NCI-H1417 (cell line): ENCODE results near the gene IRX2.

Experiments
- DNase-seq, 3 experiments: peaks; one replicate each; lab custom pipeline; 2025; lab: John Stamatoyannopoulos, UW

The IRX2 gene

DNA sequence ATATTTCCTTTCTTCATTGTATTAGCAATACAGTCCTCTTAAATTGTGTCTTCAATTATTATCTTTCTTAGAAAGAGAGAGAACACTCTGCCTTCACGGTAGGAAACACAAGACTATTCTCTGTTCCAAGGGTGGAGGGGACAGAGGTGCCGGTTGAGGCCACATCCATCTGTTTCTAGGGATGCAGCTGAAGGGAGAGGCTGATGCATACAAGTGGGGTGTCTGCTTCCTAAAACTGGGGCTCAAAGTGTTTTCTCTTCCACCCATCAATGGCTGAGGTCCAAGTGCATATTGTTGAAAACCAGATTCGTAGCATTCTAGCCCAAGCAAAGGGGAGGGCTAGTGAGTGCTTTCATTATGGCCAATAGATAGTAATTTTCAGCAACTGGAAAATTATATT lies 9.5 kb downstream of the IRX2 start:
- DNase-seq = no peak

- no peak for DNase-seq
These were observed 10.5 kb downstream of the IRX2 start for GRCh38 chr5:2740876-2741555.

DNA sequence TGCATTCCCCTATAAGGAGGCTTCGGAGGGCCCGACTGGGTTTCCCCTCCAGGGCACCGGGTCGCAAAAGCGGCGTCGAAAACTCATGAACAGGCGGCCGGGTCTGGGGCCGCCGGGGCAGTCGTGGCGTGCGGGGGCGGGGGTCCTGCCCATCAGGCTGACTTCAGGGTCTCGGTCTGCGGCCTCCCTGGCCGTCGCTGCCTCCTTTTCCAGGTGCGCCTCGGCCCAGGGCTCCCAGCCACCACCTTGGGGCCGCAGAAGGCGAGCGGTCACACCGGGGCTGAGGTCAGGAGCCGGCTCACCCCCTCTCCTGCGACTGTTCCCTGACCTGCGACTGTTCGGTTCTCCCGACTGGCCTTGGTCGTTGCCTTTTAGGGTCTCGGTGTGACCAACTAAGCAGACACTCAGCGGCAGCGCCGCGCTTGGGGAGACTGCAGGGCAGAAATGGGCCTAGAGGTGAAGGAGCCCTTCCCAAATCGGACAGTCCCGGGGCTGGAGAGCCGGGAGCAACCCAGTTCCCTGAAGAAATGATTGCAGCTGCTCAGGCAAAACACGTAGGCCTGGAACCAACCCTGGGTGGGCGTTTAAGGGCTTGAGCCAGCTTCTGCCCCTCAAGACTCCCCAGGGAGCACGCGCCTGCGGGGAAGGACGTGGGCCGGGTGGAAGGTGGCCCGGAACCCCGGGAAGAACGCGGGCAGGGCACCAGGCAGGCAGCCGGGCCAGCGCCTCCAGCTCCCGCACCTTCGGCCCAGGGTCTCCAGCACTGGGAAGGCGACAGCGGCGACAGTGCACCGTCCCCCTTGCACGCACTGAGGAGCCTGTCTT lies 11.2 kb downstream of the IRX2 start:
- no peak for DNase-seq

DNA sequence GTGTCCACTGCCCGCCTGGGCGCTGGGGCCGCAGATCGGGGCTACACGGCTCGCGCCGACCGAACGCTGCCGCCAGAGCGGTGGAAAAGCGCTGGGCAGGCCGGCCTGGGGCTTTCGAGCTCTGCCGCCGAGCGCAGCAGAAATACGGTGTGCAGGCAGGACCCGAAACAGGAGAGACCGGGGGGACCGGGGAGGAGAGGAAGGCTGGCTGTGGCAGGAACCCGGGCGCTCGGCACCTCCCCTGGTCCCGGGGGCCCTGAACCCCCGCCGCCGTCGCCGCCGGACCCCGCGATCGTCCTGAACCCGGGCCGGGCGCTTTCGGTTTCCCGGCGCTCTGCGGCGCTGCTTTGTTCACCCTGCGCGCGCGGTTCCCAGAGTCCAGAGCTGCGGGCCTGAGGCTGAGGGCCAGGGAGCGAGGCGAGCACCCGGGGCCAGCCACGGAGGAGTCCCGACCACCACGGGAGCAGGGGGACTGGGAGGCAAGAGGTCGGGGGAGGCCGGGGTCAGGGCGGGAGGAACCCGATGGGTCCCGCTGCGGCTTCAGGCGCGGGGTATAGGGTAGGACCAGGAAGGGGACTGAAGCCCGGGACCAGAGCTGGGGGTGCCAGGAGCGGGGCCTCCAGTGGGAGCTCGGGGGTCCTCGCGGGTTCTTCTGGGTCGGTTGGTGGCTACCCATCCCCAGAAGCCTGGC lies 12.0 kb downstream of the IRX2 start:
- DNase-seq = peak in 1 of 3 experiments; percentile 34

DNA sequence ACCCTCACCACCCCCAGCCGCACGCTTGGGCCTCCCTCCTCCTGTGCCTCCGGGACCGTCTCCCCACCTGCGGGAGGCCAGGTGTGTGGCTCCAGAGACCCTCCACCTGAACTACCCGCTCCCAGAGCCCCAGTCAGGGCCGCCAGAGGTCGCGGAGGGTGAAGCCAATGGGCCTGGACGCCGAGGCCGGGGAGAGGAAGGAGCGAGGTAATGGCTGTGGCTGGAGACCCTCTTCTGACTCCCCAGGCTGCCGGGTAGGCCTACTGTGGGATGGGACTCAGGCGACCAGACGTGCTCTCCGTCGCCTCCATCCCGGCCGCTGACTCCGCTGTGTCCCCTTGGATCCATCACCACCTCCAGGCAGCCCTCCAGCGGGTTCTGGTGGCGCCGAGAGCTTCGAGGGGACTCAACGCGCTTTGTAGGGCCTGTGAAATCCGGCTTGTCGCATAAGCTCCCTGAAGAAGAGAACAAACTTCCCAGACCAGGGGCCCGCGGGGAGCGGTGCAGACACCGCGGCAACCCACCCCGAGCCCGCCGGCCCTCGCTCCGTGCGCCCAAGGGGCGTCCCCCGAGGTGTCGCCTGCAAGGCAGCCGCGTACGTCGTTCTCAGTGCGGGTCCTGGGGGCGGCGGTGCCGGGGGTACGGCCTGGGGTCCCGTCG lies 12.6 kb downstream of the IRX2 start:
- DNase-seq = no peak

DNA sequence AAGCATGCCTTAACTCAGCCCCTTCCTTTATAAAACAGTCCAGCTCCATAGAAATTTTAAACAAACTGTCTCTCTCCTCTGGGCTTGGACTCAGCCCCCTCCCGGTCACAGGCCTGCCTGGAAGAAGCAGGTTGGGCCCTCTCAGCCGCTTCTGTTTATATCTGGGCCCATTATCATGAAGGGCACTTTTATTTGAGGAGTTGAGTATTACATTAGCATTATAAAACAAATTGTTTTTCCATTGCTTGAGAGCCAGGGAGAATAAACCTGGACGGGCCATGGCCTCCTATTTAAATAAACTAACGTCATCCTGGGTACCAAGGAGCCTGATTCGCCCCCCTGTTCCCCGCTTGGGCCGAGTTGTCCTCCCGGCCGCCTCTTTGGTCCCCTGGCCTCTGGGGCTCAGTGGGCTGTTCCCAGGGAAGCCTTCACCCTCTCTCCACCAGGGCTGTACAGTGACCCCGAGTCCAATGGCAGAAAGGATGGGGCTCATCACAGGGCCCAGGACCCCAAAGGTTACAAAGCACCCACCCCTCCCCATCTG lies 13.2 kb downstream of the IRX2 start:
- no peak for DNase-seq

DNA sequence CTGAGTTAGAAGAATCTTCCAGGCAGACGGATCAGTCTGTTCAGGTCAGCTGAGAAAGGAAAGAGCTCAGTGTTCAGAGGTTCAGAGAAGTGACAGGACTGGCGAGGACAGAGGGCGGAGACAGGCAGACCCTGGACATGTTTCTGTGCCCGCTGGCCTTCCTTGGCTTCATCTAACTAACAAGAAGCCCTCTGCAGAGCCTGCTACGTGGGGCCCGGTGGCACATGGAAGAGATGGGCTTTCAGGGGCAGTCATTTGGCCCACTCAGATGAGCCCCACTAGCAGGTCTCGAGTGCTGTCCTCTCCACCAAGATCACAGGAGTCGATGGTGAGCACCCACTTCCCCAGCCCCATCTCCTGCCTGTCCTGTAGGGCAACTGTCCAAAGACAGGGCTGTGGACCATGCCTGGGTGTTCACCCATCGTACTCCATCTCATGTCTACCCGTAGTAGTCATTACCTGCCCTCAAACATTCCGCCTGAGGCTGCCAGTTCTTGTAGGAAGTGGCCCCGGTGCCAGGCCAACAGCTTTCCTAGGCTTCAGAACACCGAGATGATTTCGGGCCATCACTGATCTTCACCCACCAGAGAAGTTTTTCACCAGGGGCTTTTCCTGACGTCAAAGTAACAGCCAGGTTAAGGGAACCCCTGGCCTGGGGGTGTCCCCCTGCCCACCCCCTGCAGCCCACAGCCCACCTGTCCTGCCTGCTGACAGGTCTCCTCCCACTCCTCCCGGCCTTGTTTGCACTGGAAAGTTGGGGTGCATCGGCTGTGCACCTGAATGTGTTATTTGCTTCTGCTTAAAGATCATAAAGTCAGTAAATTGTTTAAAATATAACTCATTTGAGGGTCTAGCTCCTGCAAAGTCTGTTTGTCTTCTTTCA lies 14.0 kb downstream of the IRX2 start:
- DNase-seq = no peak

GRCh38 chr5:2736872-2737271 lies 14.6 kb downstream of the IRX2 start:
- DNase-seq = no peak

GRCh38 chr5:2735996-2736395 lies 15.5 kb downstream of the IRX2 start:
- no peak for DNase-seq

DNA sequence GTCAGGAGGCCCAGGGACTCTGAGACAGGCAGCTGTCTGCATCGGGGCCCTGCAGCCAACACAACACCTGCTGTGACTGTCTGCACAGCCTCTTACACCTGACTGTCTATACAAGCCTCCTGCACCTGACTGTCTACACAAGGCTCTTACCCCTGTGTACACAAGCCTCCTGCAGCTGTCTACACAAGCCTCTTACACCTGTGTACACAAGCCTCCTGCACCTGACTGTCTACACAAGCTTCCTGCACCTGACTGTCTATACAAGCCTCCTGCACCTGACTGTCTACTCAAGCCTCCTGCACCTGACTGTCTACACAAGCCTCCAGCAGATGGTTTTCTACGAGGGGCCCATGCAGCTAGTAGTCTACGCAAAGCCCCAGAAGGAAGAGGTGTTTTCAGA lies 18.6 kb downstream of the IRX2 start:
- peak in 1 of 3 experiments; percentile 82 for DNase-seq

GRCh38 chr5:2732004-2732403 lies 19.5 kb downstream of the IRX2 start:
- DNase-seq = no peak

DNA sequence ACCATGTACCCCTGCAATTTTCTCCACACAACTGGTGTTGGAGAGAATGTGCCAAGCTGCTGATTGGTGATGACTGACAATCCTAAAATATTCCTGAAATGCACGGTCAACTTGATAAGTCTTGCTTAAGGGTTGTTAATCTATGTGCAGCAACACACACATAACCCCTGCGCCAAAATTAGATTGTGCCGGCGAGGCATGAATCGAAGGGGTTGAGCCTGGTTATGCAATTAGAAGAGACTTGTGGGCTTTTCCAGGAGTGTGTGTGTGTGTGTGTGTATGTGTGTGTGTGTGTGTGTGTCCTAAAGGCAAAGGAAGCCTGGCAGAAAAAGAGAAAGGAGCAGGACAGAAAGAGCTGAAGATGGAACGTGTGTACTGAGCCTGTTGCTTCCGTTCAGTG lies 22.3 kb downstream of the IRX2 start:
- no peak for DNase-seq

DNA sequence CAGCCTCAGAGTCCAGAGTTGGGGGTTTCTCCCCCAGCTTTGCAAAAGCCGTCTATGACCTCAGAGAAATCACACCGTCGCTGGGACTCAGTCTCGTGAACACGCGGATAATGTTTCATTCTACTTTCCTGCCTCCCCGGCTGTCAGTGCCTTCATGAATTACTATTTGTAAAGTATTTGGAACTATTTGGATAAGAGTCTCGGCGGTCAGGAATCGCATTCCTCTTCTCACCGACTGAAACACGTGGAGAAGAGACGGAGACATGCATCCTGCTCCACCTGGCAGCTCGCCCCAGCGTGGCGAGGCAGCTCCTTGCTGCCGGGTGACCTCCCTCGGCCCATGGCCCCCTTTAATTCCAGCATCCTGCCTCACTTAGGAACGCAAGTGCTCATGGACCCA lies 23.9 kb downstream of the IRX2 start:
- no peak for DNase-seq

GRCh38 chr5:2725980-2726765 lies 25.3 kb downstream of the IRX2 start:
- DNase-seq = no peak

DNA sequence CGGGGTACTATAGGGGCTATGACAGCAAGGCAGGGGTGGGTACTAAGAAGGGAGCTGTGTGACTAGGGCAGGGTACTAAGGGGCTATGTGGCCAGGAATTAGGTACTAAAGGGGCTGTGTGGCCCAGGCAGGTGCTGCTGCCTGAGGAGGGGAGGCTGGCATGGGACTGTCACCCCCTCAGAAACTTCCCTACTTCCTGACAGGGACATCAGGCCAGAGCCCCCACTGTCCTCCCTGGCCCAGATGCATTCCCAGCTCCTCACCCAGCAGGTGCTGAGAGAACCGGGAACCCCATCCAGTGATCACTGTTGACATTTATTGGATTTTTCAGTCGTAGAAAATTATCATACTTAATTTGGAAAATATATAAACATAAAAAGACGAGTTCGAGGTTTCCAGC lies 26.6 kb downstream of the IRX2 start:
- no peak for DNase-seq

GRCh38 chr5:2724031-2724581 lies 27.4 kb downstream of the IRX2 start:
- no peak for DNase-seq

DNA sequence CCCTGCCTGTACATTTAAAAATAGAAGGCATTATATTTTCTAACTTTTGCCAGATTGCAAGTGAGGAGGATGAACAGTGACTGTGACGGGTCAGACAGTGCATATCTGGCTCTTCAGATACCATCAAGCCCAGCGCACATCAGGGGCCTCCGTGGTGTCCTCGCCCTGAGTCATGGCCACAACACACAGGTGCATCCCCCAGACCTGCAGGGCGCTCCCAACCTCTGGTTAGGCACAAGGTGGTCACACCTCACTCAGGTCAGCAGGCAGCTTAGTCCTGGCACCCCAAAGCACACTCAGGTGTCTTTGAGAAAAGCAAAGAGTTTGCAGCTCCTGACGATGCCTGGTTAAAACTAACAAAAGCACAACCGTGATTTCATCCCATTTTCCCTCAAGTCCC lies 28.6 kb downstream of the IRX2 start:
- no peak for DNase-seq

- DNase-seq = no peak
These were observed 29.9 kb downstream of the IRX2 start for GRCh38 chr5:2721385-2722138.

GRCh38 chr5:2719332-2719731 lies 32.1 kb downstream of the IRX2 start:
- no peak for DNase-seq
